Measurements from ENCODE around the gene FOXN3.
A peak's percentile ranks its signal among the peaks of the same experiment; 100 is the strongest.

Gene FOXN3

GRCh38 chr14:89407856-89408255 lies 9.2 kb downstream of the FOXN3 start:
- DNase-seq: no peak

GRCh38 chr14:89406941-89407340 lies 10.1 kb downstream of the FOXN3 start:
- peak; percentile 17 for DNase-seq

- no peak for DNase-seq
These were observed 10.7 kb downstream of the FOXN3 start for GRCh38 chr14:89406361-89406760.

GRCh38 chr14:89405712-89406111 lies 11.3 kb downstream of the FOXN3 start:
- DNase-seq: no peak

GRCh38 chr14:89402363-89402762 lies 14.7 kb downstream of the FOXN3 start:
- no peak for DNase-seq

GRCh38 chr14:89401761-89402160 lies 15.3 kb downstream of the FOXN3 start:
- peak; percentile 19 for DNase-seq

- DNase-seq: no peak
These were observed 15.8 kb downstream of the FOXN3 start for GRCh38 chr14:89401241-89401640.

GRCh38 chr14:89400529-89400928 lies 16.5 kb downstream of the FOXN3 start:
- no peak for DNase-seq

- peak; percentile 86 for DNase-seq
These were observed 17.4 kb downstream of the FOXN3 start for GRCh38 chr14:89399594-89400068.

- no peak for DNase-seq
These were observed 17.9 kb downstream of the FOXN3 start for GRCh38 chr14:89399157-89399556.

GRCh38 chr14:89397569-89398230 lies 19.3 kb downstream of the FOXN3 start:
- no peak for DNase-seq

- DNase-seq: no peak
These were observed 22.1 kb downstream of the FOXN3 start for GRCh38 chr14:89394972-89395371.

- DNase-seq: no peak
These were observed 23.7 kb downstream of the FOXN3 start for GRCh38 chr14:89393222-89393745.

GRCh38 chr14:89392181-89392580 lies 24.9 kb downstream of the FOXN3 start:
- no peak for DNase-seq

GRCh38 chr14:89391556-89391955 lies 25.5 kb downstream of the FOXN3 start:
- no peak for DNase-seq

- DNase-seq: no peak
These were observed 25.9 kb downstream of the FOXN3 start for GRCh38 chr14:89391123-89391522.

GRCh38 chr14:89388853-89389252 lies 28.2 kb downstream of the FOXN3 start:
- DNase-seq: no peak

GRCh38 chr14:89387922-89388685 lies 28.9 kb downstream of the FOXN3 start:
- no peak for DNase-seq

- DNase-seq: no peak
These were observed 30.7 kb downstream of the FOXN3 start for GRCh38 chr14:89386212-89386886.

GRCh38 chr14:89384636-89385035 lies 32.4 kb downstream of the FOXN3 start:
- no peak for DNase-seq

- no peak for DNase-seq
These were observed 33.0 kb downstream of the FOXN3 start for GRCh38 chr14:89384023-89384422.

- no peak for DNase-seq
These were observed 33.9 kb downstream of the FOXN3 start for GRCh38 chr14:89382901-89383845.
